ENCODE results near the gene CRTAC1.

The CRTAC1 gene

DNA sequence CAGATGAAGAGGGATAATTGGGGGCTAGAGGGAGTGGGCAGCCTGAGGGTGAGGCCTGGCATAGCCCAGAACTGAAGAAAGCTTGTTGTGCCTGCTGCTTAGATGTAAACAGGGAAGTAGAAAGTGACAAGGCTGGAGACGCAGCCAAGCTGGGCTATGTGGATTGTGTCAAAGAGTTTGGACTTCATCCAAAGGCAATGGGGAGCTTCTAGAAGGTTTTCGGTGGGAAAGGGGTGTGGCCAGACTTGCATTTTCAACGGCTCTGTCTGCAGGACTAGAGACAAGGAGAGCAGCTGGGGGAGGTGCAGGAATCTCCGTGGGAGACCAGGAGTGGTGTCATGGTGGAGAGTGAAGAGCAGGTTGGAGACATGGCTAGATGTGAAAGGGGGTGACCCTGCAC, 132.0 kb downstream of the CRTAC1 start:
- DNase-seq (ENCODE audit: low spot score) (no peak), FAIRE-seq (no peak)

DNA sequence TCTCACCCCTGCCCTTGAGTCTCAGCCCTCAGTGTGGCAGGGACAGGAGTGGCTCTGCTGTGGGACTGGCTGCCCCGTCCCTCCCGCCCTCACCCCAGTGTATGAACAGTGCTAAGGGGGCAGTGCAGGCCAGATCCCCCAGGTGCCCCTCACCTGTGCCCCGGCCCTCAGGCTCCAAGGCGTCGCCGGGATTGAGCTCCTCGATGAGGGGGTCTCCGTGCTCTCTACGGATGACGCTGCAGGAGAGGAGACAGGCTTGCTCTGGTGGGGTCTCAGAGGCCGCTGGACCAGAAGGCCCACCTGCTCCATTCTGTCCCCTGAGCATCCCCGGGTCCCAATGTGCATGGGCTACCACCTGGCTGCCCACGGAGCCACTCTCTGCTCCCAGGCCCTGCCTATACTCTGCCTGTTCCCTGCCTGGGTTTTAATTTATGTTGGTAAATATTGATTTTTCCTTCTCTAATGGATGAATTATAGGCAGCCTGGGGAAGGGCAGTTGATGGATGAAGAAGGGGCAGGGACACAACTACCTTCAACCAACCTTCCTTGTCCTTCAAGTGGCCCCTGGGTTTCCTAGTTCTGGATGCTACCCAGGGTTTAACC, 133.6 kb downstream of the CRTAC1 start:
- no peak for FAIRE-seq

DNA sequence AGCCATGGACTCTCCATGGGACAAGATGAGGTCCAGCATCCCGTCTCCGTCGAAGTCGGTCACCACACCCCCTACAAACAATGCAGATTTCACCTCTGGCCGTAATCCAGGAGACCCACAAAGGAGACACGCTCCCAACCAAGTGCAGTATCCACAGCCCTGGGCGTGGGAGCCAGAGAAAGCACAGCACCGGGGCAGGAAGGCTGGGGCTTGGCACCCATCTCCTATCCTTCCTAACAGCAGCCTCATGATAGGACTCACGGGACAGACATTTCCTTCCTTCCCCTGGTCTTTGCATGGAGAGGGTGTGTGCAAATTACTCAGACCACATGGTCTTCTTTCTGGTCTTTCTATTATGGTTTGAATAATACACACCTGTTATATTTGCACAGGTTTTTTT, 134.5 kb downstream of the CRTAC1 start:
- DNase-seq (ENCODE audit: low spot score) (no peak), FAIRE-seq (no peak)

More for the DNA sequence above, 133.6 kb downstream of the CRTAC1 start:
- no peak for DNase-seq (ENCODE audit: low spot score)

DNA sequence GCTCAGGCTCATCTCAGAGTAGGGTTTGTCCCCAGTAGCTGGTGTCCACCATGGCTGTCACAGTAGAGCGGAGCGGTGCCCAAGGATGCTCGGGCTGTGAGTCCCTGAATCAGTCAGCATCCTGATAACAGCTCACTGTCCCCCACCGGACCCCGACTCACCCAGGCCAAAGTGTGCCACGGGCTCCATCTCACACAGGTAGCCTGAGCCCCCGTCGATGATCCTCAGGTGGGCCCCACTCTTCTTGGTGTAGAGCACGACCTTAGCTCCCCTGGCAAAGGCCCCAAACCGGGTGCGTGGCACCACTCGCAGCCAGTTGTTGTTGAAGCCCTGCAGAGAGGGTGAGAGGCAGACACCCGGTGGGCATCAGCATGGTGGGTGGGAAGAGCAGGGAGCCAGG, 135.3 kb downstream of the CRTAC1 start:
- FAIRE-seq (no peak), DNase-seq (ENCODE audit: low spot score) (no peak)

DNA sequence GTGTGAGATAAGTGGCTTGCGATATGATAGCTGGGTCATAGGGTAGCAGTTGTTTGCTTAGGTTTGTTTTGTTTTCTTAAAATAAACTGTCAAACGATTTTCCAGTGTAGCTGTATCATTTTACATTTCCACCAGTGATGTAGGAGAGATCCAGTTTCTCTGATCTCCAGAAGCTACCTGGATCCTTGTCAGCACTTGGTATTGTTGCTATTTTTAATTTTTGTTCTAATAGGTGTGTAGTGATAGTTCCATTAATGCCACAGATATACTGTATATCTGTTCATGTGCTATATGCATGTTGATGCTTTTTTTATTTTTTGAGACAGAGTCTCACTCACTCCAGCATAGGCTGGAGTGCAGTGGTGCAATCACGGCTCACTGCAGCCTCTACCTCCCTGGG, 136.3 kb downstream of the CRTAC1 start:
- DNase-seq (ENCODE audit: low spot score) (no peak), FAIRE-seq (no peak)

DNA sequence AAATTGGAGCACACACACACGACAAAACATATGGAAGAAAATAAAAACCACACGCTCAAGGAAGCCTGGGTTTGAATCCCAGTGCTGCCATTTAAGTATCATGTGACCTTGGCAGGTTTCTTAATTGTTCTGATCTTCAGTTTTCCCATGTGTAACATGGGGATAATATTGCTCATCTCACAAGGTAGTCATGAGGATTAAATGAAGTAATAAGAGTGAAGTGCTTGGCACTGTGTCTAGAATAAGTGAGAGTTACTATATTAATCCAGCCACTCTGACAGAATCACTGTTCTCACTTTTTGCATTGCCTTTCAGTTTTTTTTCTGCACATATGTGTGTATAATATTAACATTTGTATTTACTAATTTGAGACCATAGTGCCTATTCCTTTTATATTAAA, 137.5 kb downstream of the CRTAC1 start:
- DNase-seq (ENCODE audit: low spot score), result no peak
- no peak for FAIRE-seq

DNA sequence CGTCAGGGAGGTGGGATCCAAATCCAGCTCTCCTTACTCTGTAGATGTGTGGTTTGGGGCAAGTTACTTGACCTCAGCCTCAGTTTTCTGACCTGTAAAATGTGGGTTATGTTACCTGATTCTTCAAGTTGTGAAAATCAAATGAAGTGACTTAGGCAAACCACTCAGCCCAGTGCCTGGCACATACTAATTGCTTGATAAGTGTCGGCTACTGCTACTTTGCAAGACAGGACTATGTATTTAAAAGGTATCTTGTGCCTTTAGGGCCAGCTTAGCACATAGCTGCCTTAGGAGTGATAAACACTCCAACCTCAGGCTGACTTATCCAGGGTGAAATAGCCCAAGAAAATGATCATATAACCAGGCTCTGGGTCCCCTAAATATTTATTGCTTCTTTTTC, 137.9 kb downstream of the CRTAC1 start:
- DNase-seq (ENCODE audit: low spot score) (no peak), FAIRE-seq (no peak)

DNA sequence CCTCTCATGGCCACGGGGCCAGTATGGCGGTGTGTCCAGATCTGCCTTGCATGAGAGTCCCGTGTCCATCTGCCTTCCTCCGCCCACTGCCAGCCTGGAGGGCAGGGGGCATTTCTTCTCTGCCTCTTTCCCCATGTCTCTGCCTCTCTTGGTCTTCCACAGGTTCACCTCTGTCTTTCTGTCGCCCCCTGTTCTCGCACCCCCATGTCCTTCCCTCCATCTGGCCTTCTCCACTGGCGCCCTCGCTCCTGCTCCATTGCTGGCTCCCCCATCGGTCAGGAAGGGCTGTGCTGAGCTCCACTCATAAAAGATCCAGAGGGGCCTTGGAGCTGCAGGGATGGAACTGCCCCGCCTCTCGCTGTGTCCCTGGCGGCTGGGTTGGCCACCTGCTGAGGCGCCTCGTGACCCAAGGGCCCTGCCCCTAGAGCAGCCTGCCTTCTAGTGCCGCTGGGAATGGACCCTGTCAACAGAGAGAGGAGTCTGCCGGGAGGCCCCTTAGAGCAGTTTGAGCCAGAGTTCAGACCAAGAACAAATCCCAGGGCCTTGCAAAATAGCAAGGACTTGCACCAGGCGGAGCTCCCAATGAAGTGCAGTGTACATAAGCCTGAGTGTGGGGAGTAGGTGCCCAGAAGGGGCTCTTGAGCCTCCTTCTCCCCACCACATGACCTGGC, 138.8 kb downstream of the CRTAC1 start:
- FAIRE-seq (no peak), DNase-seq (ENCODE audit: low spot score) (no peak)

DNA sequence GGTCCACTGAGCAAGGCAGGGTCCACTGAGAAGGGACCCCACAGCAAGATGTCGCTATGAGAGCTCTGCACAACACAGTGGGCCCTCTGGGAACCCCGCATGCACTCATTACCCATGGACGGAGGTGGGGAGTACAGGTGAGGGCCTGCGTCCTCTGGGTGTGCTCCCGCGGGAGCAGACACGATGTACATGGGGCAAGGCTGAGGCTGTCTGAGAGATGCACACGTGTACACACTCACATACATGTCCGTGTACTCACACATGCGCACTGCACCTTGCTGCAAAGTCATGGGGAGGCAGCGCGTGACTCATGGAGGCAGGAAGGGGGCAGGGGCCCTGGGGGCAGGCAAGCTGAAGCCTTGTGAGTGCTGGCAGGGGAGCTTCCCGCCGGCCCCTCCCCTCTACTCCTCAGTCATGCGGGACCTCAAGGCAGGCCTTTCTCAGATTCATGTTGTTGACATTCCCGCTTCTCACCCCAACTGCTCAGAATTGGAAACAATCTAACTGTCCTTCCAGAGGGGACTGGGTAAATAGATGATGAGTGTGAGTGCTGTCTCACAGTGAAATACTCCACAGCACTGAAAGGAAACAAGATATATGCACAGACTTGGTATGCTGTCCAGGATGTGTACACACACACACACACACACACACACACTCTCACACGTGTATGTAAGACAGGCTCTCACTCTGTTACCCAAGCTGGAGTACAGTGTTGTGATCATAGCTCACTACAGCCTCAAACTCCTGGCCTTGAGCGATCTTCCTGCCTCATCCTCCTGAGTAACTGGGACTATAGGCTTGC, 140.8 kb downstream of the CRTAC1 start:
- DNase-seq (ENCODE audit: low spot score) (peak; percentile 95), FAIRE-seq (peak; percentile 85)

DNA sequence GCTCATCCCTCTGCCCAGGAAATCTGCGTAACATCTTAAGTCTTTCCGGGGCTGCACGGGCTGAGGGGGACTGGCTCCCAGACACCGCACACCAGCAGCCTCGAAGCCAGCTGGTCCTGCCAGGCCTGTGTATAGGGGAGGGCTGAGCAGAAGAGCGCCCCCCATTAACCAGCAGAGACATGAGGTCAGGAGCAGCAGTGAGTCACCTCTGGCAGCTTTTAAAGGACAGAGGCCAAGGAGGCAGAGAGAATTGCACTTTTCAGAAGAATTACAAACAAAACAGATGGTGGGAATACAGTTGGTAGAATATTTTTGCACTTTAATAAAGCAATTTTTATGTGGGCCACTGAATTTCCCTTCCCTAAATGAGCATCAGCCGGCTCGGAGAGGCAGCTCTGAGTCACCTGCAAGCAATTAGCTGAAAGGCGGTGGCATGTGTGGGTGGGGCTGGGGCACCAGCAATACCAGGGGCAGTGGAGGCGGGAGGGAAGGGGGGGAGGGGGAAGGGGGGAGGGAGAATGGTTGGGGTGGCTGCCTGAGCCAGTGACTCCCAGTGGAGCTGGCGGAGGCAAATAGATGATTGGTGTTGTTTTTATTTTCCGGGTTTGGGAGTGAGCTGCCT, 141.7 kb downstream of the CRTAC1 start:
- DNase-seq (ENCODE audit: low spot score) (peak; percentile 77), FAIRE-seq (peak; percentile 2)

DNA sequence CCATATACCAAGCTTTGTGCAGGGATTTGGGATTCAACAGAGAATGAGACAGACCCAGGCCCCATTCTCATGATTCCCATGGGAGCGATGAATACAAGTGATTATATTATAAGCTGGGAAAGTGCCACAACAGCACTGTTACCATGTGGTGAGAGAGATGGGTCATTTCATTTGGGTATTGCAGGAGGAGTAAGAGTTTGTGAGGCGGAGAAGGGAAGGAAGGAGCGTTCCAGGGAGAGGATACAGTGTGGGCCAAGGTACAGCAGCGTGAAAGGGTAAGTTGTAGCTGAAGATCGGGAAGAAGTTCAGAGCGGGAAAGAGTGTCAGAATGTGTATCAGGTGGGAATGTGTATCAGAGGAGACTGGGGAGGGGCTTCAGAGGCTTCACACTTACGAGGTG, 142.3 kb downstream of the CRTAC1 start:
- FAIRE-seq, result no peak
- DNase-seq (ENCODE audit: low spot score), result no peak

DNA sequence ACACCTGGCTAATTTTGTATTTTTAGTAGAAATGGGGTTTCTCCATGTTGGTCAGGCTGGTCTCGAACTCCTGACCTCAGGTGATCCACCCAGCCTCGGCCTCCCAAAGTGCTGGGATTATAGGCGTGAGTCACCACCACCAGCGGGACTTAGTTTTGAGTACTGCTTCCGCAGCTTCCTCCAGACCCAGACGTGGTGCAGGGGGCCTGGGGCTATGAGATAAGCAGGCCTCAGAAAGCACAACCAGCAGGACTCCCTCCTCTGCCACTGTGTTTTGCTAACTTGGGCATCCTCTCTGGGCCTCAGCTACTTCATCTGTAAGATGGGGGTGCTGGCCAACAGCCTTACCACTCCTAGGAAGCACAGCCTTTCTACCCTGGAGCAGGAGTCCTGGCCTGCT, 143.0 kb downstream of the CRTAC1 start:
- FAIRE-seq (no peak), DNase-seq (ENCODE audit: low spot score) (peak; percentile 19)

DNA sequence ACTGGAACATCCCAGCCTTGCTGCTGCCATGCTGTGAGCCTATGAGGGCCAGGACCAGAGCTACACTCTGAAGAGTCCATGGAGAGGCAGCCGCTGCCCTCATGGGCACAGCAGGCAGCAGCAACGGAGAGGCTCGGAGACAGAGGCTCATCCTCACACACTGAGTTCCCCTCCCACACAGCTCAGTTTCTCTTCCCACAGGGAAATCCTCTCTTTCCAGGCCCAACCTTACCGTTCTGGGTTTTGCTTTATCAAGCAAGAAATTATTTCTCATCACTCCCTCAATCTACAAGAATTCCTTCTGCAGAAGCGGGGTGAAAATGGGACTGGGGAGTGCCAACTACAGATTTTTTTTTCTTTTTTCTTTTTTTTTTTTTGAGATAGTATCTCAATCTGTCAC, 144.1 kb downstream of the CRTAC1 start:
- FAIRE-seq (no peak), DNase-seq (ENCODE audit: low spot score) (no peak)

DNA sequence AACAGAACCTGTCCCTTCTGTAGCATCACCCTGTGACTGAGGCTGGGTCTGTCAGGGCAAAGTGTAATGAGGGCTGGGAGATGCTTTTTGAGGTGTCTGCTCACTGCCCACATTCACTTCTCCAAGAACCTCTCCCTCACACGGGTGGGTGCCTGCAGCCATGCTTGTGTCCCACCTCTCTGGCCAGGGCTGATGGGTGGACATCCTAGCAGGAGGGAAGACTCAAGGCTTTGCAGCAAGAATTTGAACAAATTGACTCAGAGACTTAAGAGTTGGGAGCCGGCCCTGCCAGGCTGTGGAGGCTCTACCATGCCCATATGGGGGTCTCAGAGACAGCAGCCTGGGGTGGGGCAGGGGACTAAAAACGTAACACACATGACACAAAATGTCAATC, 147.3 kb downstream of the CRTAC1 start:
- no peak for FAIRE-seq
- DNase-seq (ENCODE audit: low spot score), result no peak

DNA sequence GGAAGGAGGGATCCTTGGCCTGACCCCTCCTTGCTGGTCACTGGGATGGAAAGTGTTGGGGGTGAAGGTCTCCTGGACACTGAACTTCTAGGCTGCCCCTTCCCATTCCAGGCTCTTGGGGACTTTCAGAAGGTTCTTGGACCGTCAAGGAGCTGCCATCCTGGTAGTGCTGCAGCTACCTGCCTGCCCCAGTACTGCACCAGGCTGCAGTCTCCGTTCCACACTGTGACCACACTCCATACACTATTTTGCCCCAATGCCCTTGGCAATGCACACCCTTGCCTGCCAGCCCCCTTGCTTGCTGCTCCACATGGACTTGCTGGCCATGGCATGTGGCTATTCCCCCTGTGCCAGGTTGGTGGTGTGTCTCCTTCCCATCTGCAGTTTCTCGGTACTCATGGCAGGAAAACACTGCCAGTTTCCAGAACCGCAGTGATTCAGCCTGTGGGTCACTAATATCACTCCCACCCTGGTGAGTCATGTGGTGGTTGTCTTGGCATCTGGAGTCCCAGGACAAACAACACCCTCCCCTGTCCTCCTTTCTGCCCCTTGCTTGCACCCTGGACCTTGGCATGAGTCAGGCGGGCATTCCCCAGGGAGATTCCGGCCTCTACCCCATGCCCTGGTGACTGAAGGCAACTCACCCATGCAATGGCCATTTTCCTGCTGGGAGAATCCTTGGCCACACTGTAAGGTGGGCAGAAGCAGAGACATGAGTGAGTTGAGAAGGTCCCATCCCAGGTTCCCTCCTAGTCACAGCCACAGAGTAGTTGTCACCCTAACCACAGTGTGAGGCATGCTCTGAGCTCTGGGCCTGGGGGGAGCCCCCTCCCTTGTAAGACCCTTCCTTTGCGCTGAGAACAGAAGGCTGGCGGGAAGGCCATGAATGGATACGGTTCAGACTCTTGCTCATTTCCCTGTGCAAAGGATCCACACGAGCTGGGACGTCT, 148.0 kb downstream of the CRTAC1 start:
- peak; percentile 99 for FAIRE-seq
- DNase-seq (ENCODE audit: low spot score), result peak; percentile 99

DNA sequence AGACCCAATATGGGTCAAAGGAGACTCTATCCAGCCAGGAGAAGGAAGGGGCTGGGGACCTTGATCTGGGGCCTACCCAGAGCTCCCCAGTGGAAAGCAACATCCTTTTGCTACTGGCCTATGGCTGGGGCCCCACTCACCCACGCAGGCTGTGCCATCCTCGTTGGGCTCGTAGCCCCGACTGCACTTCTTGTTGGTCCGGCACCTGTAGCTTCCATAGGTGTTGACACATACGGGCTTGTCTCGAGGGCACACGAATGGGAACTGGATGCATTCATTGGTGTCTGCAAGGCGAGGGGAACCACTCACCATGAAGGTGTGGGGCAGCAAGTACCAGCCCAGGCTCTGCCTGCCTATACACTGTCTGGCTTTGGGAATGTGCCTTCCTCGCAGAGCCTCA, 150.3 kb downstream of the CRTAC1 start:
- DNase-seq (ENCODE audit: low spot score), result no peak
- no peak for FAIRE-seq

DNA sequence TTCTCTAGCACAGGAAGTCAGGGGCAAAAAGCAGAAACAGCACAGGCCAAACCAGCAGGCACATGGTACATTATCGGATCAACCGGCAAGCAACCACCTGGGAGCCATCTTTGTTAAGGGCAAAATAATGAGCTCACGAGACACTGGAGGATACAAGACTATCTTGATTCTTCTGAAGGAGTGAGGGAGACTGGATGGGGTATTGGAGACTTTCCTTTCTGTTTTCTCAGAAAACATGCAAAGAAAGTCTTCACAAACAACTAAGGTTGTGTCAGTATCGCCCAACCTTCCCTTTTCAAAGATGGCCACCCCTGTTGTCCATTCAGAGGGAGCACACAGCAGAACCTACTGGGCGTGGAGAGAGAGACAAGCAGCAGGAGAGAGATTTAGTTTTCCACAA, 151.2 kb downstream of the CRTAC1 start:
- no peak for DNase-seq (ENCODE audit: low spot score)
- FAIRE-seq, result no peak

DNA sequence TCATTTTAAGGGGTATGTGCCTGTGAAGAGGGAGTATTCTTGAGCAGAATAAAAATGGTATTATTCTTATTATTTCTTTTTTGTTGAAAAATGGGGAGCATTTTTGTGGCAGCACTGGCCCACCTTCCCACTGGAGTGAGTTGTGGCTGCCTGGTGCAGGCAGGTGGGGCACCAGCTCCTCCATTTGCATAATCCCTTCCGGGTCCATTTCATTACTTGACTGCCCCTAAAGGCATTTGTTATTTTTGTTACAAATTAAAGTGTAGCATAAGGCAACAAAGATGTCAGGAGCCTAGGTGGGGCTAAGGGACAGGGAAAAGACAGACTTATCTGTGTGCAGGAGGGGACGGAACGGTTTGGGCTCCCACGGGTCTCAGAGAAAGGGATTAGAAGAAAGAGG, 154.0 kb downstream of the CRTAC1 start:
- FAIRE-seq, result no peak

DNA sequence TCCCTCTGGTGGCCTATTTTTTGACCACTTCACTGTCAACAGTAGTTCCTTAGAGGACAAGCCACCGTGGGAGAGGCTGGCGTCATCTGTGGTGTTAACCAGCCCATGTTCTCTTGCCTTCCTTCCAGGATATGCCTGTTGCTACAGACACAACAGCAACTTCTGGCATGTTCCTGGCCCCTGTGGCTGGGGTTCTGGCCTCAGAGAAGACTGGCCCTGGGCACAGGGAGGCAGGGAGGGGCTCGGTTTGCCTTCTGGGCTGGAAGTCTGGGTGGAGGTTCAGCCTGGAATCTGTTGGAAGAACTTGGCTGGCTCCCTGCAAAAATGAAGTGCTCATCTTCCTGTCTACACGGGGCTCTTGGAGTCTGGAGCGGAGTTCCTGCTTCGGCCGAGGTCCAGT, 155.0 kb downstream of the CRTAC1 start:
- FAIRE-seq (no peak), DNase-seq (ENCODE audit: low spot score) (no peak)

More for the DNA sequence above, 154.0 kb downstream of the CRTAC1 start:
- no peak for DNase-seq (ENCODE audit: low spot score)

DNA sequence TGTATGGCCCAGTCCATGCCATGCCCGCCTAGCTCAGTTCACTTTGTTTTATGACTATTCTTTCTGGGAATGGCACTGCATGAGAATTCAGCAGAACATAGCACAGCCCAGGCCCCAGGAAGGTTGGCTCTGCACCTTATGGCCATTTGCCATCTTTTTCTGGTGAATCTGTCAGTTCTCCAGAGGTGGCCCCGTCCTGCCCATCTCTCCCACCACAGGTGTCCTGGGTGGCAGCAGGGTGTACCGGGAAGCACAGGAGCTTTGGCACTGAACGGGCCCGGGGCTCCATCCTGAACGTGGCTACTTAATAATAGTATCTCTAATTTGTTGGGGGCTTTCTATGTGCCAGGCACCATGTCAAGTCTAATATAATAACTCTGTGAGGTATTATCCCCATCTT, 156.1 kb downstream of the CRTAC1 start:
- DNase-seq (ENCODE audit: low spot score), result no peak
- no peak for FAIRE-seq

DNA sequence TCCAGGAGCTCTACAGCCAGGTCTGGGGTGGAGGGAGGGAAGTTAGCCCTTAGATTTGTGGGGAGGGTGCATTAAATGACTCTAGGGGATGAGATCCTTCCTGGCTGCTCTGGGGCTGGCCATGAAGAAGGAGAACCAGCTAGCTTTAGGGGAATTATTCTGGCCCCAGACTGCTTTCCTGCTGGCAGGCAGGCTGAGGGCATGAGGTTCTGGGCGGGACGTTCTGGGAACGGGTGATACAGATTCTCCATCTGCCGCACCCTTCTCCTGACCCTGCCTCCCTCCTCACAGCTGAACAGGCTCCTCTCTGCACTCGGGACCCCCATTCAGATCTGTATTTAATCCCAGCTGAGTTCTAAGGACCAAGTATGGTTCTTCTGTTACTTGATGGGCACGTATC, 156.9 kb downstream of the CRTAC1 start:
- no peak for FAIRE-seq

More for the DNA sequence above, 156.9 kb downstream of the CRTAC1 start:
- no peak for DNase-seq (ENCODE audit: low spot score)

Data from RCC 7860 (cell line).